Occipital lobe (tissue), 2 donors: ENCODE data around the gene PTRHD1. TPM values are rescaled to one million over a fixed set of nuclear protein-coding genes. Genes with fewer than 3 reads are reported as not detected.

Experiments used
- DNase-seq: peaks from one replicate; lab custom pipeline; 2025; lab: John Stamatoyannopoulos, UW
- total RNA-seq: library from RNA; depleted of rRNA; stranded (reverse); fragments of >200 nt; gene quantifications from one replicate; pipeline ENCODE4 v1.2.3, GENCODE V29; 2014

Gene PTRHD1
- total RNA-seq, 1 donor from 2014 or later, result 31.5 TPM

- no peak for DNase-seq
Observed at GRCh38 chr2:24830786-24831185, 37.6 kb upstream of the PTRHD1 start.

GRCh38 chr2:24830351-24830750 lies 37.2 kb upstream of the PTRHD1 start:
- DNase-seq, result no peak

- DNase-seq, result no peak
Observed at GRCh38 chr2:24828238-24828996, 35.2 kb upstream of the PTRHD1 start.

- peak; percentile 73 for DNase-seq
Observed at GRCh38 chr2:24827321-24828237, 34.4 kb upstream of the PTRHD1 start.

- no peak for DNase-seq
Observed at GRCh38 chr2:24826773-24827145, 33.6 kb upstream of the PTRHD1 start.

GRCh38 chr2:24825883-24826772 lies 32.9 kb upstream of the PTRHD1 start:
- no peak for DNase-seq

- DNase-seq, result no peak
Observed at GRCh38 chr2:24824966-24825882, 32.0 kb upstream of the PTRHD1 start.

GRCh38 chr2:24824071-24824588 lies 30.9 kb upstream of the PTRHD1 start:
- no peak for DNase-seq

- DNase-seq, result no peak
Observed at GRCh38 chr2:24822049-24822706, 29.0 kb upstream of the PTRHD1 start.

- DNase-seq, result no peak
Observed at GRCh38 chr2:24821433-24821891, 28.3 kb upstream of the PTRHD1 start.

GRCh38 chr2:24820598-24821432 lies 27.6 kb upstream of the PTRHD1 start:
- DNase-seq, result no peak

- DNase-seq, result no peak
Observed at GRCh38 chr2:24820175-24820513, 27.0 kb upstream of the PTRHD1 start.

- no peak for DNase-seq
Observed at GRCh38 chr2:24819442-24820174, 26.4 kb upstream of the PTRHD1 start.

GRCh38 chr2:24818721-24819167 lies 25.6 kb upstream of the PTRHD1 start:
- DNase-seq, result no peak

GRCh38 chr2:24816884-24817283 lies 23.7 kb upstream of the PTRHD1 start:
- DNase-seq, result no peak

GRCh38 chr2:24816404-24816803 lies 23.2 kb upstream of the PTRHD1 start:
- no peak for DNase-seq

GRCh38 chr2:24815171-24815570 lies 22.0 kb upstream of the PTRHD1 start:
- no peak for DNase-seq

- DNase-seq, result no peak
Observed at GRCh38 chr2:24814516-24814915, 21.3 kb upstream of the PTRHD1 start.
